GM19438 (cell line): ENCODE data around the gene CREBBP.

Experiments used
- ATAC-seq: cut with Tn5 transposase; IDR thresholded peaks from one replicate; pipeline ENCODE4 v1.9.1; 2021; ENCODE audit warnings: low read depth; ENCODE audit not compliant: unreplicated experiment

CREBBP gene

DNA sequence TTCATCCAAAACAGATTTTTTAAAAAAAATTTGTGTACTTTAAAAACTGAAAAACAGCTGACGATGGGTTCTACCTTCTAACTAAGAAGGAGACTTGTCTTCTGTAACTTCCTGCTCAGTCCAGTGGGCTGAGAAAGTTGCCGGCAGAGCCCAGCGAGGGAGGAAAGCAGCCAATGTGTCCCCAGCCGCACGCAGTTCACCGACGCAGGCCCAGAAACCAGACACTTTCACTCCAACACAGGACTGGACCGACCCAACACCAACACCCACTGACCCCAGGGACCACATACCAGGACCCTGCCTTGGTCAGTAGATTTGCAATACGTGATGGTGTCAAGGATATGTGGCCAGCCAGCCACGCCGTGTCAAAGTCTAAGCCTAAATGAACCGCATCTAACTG, 188.8 kb downstream of the CREBBP start:
- ATAC-seq: no peak

DNA sequence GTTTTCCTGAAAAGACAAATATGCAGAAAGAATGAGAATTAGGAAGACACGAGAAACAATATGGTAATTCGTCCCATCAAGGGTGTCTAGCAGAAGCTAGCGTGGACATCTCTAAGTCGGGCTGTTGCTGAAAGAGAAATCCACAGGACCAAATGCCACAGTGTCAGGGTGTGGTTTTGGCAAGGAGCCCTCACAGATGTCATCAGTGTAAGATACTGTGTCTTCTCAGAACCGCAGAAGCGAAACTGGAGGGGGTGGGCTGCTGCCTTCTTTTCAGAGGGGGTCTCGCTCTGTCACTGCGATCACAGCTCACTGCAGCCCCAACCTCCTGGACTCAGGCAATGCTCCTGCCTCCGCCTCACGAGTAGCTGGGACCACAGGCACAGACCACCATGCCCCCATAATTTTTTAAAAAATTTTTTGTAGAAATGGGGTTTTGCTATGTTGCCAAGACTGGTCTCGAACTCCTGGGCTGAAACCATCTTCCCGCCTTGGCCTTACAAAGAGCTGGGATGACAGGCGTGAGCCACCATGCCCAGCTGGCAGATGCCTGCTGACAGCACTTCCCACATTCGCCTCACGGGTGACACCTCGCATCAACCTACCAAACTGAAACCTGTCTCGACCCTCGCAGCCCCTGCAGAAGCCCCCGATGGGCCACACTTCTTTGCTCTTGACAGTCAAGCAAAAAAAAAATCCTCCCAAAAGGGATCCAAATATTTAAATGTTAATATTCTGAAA, 189.4 kb downstream of the CREBBP start:
- ATAC-seq: no peak

DNA sequence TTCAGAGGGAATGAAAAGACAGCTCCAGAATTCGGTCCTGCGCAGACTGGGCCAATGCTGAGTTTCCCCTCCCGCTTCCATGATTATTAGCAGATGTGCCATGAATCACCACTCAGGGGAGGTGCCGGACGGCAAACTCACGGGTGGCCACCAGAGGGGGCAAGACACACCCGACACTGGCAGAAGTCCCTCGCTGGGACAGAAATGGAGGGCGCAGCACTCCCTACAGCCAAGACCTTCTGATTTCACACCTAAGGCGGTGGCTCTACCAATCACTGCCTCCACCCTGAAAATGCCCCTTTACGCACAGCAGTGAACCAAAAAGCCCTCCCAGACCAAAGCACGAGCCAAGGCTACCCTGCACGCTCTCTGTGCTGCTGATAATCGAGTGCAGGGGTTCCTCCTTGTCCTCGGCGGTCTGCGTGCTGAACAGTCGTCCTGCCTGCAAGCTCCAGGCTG, 190.0 kb downstream of the CREBBP start:
- no peak for ATAC-seq

DNA sequence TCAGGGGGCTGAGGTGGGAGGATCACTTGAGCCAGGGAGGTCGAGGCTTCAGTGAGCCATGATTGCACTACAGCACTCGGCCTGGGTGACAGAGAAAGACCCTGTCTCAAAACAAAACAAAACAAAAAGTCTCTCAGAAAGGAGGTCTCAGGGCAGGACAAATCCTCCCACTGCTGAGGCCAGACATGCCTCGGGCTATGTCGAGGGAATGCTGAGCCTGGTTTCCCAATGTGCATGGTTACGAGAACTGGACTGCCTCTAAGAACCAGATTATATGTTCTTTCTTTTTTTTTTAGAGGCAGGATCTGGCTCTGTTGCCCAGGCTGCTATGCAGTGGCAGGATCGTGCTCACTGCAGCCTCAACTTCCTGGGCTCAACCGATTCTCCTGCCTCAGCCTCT, 190.8 kb downstream of the CREBBP start:
- ATAC-seq: no peak

DNA sequence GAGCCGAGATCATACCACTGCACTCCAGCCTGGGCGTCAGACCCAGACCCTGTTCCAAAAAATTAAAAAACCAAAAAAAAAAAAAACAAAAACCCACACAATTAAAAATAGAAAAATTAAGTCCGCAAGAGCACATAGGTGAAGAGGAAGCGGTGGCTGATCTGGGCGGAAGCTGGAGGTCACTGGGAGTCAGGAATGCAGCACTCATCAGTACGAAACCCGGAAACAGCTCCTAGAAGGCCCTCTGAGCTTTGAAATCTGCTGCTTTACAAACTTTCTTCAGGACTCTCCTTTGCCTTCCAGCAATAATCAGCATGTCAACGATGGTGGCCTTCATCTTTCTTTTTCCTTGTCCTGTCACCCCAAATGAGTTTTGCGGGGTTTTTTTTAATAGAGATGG, 192.7 kb downstream of the CREBBP start:
- ATAC-seq: no peak

DNA sequence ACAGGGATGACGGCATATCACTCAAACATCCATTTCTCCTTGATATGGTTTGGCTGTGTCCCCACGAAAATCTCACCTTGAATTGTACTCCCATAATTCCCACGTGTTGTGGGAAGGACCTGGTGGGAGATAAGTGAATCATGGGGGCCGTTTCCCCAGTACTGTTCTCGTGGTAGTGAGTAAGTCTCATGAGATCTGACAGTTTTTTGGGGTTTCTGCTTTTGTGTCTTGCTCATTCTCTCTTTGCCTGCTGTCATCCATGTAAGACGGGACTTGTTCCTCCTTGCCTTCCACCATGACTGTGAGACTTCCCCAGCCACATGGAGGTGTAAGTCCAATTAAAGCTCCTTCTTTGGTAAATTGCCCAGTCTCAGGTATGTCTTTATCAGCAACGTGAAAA, 193.5 kb downstream of the CREBBP start:
- no peak for ATAC-seq

DNA sequence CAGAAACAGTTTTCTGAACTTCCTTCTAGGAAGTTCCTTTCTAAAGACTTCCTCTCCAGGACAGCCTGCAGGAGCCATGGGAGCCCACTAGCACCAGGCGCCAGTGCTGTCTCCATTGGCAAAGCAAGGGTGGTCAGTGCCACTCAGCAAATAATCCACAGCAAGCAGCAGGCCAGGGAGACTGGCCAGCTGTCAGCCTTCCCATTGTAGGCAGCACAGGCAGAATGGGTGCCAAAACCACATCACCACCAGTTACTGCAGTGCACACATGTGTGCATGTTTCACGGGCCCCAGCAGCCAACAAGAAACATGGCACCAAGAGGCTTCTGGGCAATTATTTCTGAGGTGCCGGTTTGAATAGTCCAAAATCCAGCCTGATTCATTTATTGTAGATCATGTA, 199.3 kb downstream of the CREBBP start:
- ATAC-seq: no peak

DNA sequence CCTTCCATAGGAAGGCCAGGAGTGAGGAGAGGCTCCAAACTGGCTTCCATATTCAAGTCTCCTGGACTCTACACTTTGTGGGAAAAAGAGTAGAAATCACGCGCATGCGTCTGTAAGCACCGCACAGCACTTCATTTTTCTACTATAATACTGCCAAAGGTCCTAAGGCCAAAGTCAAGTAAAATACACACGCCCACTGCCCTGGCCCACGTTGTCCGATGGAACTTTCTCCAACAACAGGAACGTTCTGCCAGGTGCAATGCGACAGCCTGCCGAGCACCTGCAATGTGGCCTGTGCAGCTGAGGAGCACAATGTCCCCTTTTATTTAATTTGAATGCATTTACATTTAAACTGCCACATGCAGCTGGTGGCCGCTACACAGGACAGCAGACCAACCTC, 202.5 kb downstream of the CREBBP start:
- no peak for ATAC-seq

DNA sequence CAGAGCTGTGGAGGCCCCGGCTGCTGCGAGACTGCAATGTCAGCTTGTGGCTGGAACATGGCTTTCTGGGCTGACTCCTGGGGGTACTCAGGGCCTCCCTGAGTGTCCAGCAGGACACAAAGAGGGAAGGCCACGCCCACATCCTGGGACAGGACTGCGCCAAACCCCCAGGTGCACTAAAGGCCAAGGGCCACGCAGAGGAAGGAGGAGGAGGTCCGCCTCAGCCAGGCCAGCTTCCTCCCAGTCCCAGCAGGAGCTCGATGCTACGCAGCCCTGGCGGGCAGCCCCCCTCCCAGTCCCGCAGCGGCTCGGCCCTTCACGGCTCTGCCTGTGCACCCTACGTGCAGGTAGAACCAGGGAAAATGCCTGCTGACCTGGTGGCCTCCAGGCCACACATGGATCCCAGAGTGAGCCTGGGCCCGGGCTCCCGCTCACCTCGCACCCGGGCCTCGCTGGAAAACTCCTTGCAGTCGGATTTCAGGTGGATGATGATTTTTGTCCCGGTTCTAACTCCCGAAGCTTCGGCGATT, 204.8 kb downstream of the CREBBP start:
- no peak for ATAC-seq
